Uterus (tissue), 2 donors: ENCODE measurements around the gene MMP3.

ENCODE experiments used
- POLR2A ChIP-seq, 2 donors: fragments of 450-650 bp; IDR thresholded peaks; one replicate each; pipeline ENCODE4 v1.6.1; 2016; ENCODE audit warnings: antibody characterized with exemption in 2 of 2, mild to moderate bottlenecking in 1 of 2, moderate library complexity in 1 of 2
- TF ChIP-seq, protein P1 (sequence below), 4 experiments: fragments of 200-600 bp in 2 of 4; fragments of 450-650 bp in 2 of 4; sonication (generic) in 2 of 4; IDR thresholded peaks; one replicate each; pipeline ENCODE4 v1.5.1; 2016 to 2019; ENCODE audit warnings: antibody characterized with exemption in 4 of 4, mild to moderate bottlenecking in 2 of 4, moderate library complexity in 1 of 4

DNA sequence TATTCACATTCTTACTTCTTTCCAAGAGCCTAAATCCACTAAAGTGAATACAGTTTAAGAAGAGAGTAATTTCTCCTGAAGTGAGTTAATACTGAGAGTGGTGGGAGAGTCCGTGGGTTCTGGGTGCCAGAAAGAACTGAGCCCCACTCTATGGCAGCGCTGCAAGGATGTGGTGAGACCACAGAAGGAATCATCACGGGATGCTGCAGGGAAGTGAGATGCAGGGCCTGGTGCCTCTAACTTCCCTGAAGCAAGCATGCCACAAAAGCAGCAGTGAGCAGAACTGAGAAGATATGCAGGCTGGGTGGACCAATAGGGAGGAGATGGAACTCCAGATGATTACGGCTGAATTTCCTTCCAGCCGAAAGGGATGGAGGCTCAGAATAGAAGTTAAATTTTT lies 36.4 kb upstream of the MMP3 start:
- TF ChIP-seq, protein P1, sequence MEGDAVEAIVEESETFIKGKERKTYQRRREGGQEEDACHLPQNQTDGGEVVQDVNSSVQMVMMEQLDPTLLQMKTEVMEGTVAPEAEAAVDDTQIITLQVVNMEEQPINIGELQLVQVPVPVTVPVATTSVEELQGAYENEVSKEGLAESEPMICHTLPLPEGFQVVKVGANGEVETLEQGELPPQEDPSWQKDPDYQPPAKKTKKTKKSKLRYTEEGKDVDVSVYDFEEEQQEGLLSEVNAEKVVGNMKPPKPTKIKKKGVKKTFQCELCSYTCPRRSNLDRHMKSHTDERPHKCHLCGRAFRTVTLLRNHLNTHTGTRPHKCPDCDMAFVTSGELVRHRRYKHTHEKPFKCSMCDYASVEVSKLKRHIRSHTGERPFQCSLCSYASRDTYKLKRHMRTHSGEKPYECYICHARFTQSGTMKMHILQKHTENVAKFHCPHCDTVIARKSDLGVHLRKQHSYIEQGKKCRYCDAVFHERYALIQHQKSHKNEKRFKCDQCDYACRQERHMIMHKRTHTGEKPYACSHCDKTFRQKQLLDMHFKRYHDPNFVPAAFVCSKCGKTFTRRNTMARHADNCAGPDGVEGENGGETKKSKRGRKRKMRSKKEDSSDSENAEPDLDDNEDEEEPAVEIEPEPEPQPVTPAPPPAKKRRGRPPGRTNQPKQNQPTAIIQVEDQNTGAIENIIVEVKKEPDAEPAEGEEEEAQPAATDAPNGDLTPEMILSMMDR (IDR thresholded peaks at IDR 0.05) = no peak
- no peak for TF ChIP-seq POLR2A (IDR thresholded peaks at IDR 0.05)
